Stimulated activated CD4-positive, alpha-beta T cell treated with anti-CD3 and anti-CD28 coated beads, Interleukin-4, amount 100 ng/mL, for 1 hour (primary cell): ENCODE data around the gene ACTR1A.
"Not testable (repeated sequence)": the region's sequence is repeated elsewhere in the genome, so short reads cannot be mapped to it uniquely, and the experiment has no call there.

ENCODE experiments used
- DNase-seq: peaks from one replicate; pipeline ENCODE4 v3.0.0-alpha.2; 2020

ACTR1A gene

GRCh38 chr10:102502337-102503151 is at the start of gene ACTR1A:
TSS of gene ACTR1A (minus strand) at chr10:102502712. CDS start at chr10:102502647, 65 bp downstream.
- DNase-seq = peak; percentile 92

- no peak for DNase-seq
These were observed 48.2 kb upstream of the ACTR1A start for GRCh38 chr10:102550636-102551210.

- DNase-seq = no peak
These were observed 47.0 kb upstream of the ACTR1A start for GRCh38 chr10:102549549-102549948.

- no peak for DNase-seq
These were observed 44.3 kb upstream of the ACTR1A start for GRCh38 chr10:102546606-102547320.

- DNase-seq = no peak
These were observed 43.5 kb upstream of the ACTR1A start for GRCh38 chr10:102545997-102546396.

- no peak for DNase-seq
These were observed 42.9 kb upstream of the ACTR1A start for GRCh38 chr10:102545265-102545871.

GRCh38 chr10:102542800-102543418 is 40.4 kb upstream of the ACTR1A start:
- DNase-seq = no peak

- no peak for DNase-seq
These were observed 37.5 kb upstream of the ACTR1A start for GRCh38 chr10:102540023-102540422.

GRCh38 chr10:102538811-102539210 is 36.3 kb upstream of the ACTR1A start:
- DNase-seq = no peak

- no peak for DNase-seq
These were observed 35.4 kb upstream of the ACTR1A start for GRCh38 chr10:102537948-102538347.

GRCh38 chr10:102537367-102537766 is 34.9 kb upstream of the ACTR1A start:
- no peak for DNase-seq

- no peak for DNase-seq
These were observed 33.1 kb upstream of the ACTR1A start for GRCh38 chr10:102535481-102536147.

GRCh38 chr10:102534966-102535365 is 32.5 kb upstream of the ACTR1A start:
- not testable (repeated sequence) for DNase-seq

- no peak for DNase-seq
These were observed 31.8 kb upstream of the ACTR1A start for GRCh38 chr10:102534333-102534732.

- no peak for DNase-seq
These were observed 25.0 kb upstream of the ACTR1A start for GRCh38 chr10:102527546-102527945.

GRCh38 chr10:102524746-102525145 is 22.2 kb upstream of the ACTR1A start:
- no peak for DNase-seq

GRCh38 chr10:102523250-102524029 is 20.9 kb upstream of the ACTR1A start:
- DNase-seq = no peak

- no peak for DNase-seq
These were observed 20.4 kb upstream of the ACTR1A start for GRCh38 chr10:102522874-102523249.

- no peak for DNase-seq
These were observed 16.8 kb upstream of the ACTR1A start for GRCh38 chr10:102519246-102519825.

- DNase-seq = no peak
These were observed 15.0 kb upstream of the ACTR1A start for GRCh38 chr10:102517553-102517952.

GRCh38 chr10:102515724-102516123 is 13.2 kb upstream of the ACTR1A start:
- no peak for DNase-seq
